Regular cardiac myocyte (primary cell): ENCODE results near the gene SF3B3. TPM values are rescaled to one million over a fixed set of nuclear protein-coding genes. Genes with fewer than 3 reads are reported as not detected.

Experiments used
- total RNA-seq: library from RNA; depleted of rRNA; stranded (reverse); fragments of >200 nt; gene quantifications from 2 replicates; pipeline ENCODE4 v1.2.3, GENCODE V29; 2014

SF3B3 gene
- 97.8 and 130 TPM in 2 replicates for total RNA-seq

GRCh38 chr16:70523743-70524398 is at the start of gene SF3B3:
SF3B3 (plus strand) TSS chr16:70523816; CDS start chr16:70526657, 2,841 bp downstream.

DNA sequence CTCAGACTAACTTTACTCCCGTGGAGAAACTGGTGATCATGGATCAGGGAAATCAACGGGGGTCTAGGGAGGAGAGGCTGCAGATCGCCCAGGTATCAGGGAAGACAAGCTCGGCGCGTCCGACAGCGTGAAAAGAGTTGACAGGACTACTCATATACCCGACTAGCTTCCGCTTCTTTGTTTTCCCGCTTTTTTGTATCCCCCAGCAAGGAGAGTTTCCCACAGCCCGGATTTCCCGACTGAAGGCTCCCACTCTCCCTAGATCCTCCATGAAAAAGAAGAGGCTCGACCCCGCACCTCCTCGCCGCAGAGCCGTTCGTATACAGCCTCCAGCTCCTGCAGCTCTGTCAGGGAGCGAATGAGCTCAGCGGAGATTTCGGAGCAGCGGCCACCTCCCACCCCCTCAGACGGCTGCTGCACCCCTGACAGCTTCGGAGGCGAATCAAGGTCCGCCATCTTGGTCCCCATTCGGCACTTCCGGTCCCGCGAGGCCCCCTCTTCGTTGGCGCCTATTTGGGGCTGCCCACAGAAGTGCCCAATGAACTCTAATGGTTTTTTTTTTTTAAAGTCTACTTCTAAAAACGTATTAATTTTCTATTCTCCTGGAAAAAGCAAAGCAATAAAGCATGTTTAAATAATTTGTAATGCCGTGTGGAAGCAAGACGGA is 407 bp upstream of the SF3B3 start, which contains the start of gene COG4:
Gene COG4 (minus strand): TSS at position 479 of the 667 bp plus-strand sequence. CDS start 11 bp downstream, at position 468.

Other genes starting within 250 kb of the SF3B3 start
- 163 and 239 TPM in 2 replicates for gene AARS1, start 234.3 kb upstream of the SF3B3 start, total RNA-seq
- gene DDX19B, start 224.6 kb upstream of the SF3B3 start, total RNA-seq = 18.0 and 22.2 TPM in 2 replicates
- gene DDX19A, start 176.9 kb upstream of the SF3B3 start, total RNA-seq = 43.4 and 45.2 TPM in 2 replicates
- 21.4 and 27.0 TPM in 2 replicates for gene ST3GAL2, start 84.7 kb upstream of the SF3B3 start, total RNA-seq
- gene FCSK, start 69.2 kb upstream of the SF3B3 start, total RNA-seq = 5.2 and 7.0 TPM in 2 replicates
- gene COG4, start 262 bp upstream of the SF3B3 start, total RNA-seq = 81.7 and 104 TPM in 2 replicates
- gene IL34, start 122.7 kb downstream of the SF3B3 start, total RNA-seq = 0.77 and 13.2 TPM in 2 replicates
- gene MTSS2, start 162.2 kb downstream of the SF3B3 start, total RNA-seq = 9.4 and 11.0 TPM in 2 replicates